GM19023 (cell line): ENCODE data around the gene DRG2.

Source experiments
- ATAC-seq: cut with Tn5 transposase; IDR thresholded peaks from one replicate; pipeline ENCODE4 v1.9.1; 2021; ENCODE audit warnings: mild to moderate bottlenecking, moderate library complexity; ENCODE audit not compliant: unreplicated experiment

DRG2 gene

DNA sequence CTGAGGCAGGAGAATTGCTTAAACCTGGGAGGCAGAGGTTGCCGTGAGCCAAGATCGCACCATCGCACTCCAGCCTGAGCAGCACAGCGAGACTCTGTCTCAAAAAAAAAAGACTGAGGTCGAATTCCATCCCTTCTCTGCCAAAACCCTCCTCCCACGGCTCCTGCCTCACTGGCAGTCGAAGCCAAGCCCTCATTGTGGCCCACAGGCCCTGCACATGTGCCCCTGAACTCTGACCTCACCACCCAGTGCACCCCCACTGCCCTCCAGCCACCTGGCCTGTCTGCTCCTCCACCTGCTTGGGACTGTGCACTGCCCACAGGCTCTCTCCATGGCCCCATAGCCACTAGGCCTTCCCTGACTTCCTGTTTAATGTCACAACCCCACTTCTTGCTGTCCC is 27.8 kb downstream of the DRG2 start:
- no peak for ATAC-seq

DNA sequence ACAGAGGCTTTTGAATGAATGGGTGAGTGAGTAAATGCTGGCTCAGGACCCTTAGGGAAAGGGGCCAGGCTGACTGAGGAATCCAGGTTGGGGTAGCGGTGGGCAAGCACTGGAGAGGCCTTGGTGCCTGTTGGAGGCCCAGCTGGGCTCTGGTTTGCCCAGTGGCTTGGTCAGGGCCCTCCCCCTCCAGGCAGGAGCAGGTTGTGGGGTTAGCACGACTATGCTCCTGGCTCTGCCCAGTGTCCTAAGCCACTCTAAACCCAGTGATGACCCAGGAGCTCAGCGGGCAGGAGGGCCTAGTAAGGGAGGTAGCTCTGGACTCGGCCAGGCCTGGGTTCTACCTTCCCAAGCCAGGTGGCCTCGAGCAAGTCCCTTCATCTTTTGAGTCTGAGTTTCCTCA is 28.3 kb downstream of the DRG2 start:
- ATAC-seq = no peak

DNA sequence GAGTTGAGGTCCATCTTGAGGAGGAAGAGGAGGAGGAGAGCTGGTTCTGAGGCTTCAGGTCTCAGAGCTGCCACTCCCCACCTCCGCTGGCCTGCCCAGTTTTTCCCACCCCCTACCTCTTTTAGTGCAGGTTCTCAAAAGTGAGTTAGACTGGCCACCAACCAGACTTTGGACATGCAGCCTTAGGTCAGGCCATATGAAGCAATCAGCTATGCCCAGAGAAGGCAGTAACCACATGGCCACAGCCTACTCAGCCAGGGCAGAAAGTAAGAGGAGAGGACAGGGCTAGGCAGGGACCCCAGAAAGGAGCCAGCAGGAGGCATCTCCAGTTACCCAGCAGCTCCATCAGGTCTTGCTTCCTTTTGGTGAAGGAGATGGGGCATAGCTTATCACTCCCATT is 29.8 kb downstream of the DRG2 start:
- ATAC-seq = no peak

DNA sequence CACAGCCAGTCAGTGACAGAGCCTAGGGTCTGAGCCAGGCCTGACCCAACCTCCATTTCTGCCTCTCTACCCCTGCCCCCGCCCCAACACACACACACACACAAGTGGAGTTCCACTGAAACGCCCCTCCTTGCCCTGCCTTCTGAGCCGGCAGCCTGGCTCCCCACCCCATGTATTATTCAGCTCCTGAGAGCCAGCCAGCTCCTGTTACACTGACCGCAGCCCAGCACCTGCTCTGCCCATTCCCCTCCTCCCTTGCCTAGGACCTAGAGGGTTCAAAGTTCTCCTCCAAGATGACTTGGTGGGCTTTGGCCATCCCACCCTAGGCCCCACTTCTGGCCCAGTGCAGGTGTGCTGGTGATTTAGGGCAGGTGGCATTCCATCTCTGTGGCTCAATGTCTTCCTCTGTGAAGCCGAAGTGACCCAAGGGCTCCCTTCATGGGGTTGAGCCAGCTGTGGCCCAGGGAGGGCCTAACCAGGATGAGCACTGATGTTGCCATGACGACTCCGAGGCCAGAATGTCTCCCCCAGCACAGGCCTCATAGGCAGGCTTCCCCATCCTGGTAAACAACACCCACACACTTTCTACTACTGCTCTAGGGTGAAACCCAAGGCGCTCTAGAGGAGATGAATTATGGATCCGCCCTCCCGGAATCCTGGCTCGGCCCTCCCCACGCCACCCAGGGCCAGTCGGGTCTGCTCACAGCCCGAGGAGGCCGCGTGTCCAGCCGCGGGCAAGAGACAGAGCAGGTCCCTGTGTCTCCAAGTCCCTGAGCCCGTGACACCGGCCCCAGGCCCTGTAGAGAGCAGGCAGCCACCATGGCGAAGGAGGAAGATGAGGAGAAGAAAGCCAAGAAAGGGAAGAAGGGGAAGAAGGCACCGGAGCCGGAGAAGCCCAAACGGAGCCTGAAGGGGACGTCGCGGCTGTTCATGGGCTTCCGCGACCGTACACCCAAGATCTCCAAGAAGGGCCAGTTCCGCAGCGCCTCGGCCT is 30.5 kb downstream of the DRG2 start:
- no peak for ATAC-seq

DNA sequence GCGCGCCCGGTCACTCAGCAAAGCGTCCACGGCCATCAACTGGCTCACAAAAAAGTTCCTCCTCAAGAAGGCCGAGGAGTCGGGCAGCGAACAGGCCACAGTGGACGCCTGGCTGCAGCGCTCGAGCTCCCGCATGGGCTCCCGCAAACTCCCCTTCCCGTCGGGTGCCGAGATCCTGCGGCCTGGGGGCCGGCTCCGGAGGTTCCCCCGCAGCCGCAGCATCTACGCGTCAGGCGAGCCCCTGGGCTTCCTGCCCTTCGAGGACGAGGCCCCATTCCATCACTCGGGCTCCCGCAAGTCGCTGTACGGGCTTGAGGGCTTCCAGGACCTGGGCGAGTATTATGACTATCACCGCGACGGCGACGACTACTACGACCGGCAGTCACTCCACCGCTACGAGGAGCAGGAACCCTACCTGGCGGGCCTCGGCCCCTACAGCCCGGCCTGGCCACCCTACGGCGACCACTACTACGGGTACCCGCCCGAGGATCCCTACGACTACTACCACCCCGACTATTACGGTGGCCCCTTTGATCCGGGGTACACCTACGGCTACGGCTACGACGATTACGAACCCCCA is 31.5 kb downstream of the DRG2 start:
- no peak for ATAC-seq

DNA sequence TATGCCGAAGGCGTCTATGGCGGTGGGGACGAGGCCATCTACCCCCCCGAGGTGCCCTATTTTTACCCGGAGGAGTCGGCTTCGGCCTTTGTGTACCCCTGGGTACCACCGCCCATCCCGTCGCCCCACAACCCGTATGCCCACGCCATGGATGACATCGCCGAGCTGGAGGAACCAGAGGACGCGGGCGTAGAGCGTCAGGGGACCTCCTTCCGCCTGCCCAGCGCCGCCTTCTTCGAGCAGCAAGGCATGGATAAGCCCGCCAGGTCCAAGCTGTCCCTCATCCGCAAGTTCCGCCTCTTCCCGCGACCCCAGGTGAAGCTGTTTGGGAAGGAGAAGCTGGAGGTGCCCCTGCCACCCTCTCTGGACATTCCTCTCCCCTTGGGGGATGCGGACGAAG is 32.2 kb downstream of the DRG2 start:
- ATAC-seq = no peak

DNA sequence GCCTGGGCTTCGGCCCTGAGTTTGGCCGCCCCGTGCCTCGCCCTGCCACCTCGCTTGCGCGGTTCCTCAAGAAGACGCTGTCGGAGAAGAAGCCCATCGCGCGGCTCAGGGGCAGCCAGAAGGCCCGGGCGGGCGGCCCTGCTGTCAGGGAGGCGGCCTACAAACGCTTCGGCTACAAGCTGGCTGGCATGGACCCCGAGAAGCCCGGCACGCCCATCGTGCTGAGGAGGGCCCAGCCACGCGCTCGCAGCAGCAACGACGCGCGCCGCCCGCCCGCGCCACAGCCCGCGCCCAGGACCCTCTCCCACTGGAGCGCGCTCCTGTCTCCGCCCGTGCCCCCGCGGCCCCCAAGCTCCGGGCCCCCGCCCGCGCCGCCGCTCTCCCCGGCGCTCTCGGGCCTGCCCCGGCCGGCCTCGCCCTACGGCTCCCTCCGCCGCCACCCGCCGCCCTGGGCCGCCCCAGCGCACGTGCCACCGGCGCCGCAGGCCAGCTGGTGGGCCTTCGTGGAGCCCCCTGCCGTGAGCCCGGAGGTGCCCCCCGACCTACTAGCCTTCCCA is 32.8 kb downstream of the DRG2 start:
- no peak for ATAC-seq

DNA sequence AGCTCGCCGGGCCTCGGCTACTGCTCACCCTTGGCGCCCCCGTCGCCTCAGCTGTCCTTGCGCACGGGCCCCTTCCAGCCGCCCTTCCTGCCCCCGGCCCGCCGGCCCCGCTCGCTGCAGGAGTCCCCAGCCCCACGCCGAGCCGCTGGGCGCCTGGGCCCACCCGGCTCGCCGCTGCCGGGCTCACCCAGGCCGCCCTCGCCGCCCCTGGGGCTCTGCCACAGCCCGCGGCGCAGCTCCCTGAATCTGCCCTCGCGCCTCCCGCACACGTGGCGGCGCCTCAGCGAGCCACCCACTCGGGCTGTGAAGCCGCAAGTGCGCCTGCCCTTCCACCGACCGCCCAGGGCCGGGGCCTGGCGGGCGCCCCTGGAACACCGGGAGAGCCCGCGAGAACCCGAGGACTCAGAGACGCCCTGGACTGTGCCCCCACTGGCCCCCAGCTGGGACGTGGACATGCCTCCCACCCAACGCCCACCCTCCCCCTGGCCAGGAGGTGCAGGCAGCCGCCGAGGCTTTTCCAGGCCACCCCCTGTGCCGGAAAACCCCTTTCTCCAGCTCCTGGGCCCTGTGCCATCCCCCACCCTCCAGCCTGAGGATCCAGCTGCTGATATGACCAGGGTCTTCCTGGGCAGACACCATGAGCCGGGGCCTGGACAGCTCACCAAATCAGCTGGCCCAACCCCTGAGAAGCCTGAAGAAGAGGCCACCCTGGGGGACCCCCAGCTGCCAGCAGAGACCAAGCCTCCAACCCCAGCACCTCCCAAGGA is 33.6 kb downstream of the DRG2 start:
- ATAC-seq = no peak

DNA sequence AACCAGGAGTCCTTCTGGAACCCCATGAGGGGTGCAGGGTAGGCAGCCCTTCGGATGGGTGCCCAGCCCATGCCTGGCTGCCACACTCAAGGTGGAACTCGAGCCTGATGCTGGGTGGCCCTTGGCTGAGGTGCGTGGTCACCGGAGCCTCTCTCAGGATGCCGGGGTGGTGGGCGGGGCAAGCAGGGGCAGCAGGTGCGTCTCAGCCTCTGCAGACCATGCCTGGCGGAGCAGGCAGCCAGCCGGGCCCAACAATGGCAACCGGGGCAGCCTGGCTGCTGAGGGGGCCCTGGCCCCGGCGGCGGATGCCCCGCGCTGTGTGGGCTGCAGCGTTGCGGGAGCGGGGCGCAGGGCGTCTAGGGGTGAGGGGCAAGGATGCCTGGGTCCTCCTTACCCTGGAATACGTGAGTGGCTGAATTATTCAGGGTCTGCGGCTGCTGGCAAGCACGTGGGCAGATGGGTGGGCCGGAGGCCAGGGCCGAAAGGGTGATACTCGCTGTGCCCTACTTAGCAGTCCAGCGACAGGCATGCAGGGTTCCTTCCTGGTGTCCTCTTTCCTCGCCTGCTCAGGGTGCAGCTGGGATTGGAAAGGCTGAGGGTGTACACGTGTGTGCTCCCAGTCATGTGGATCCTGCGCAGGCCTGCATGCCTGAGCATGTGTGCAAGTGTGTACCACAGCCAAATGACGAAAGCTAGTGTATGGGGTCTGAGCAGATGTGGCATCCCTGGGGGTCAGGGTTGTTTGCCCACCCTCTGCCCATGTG is 35.4 kb downstream of the DRG2 start:
- no peak for ATAC-seq

DNA sequence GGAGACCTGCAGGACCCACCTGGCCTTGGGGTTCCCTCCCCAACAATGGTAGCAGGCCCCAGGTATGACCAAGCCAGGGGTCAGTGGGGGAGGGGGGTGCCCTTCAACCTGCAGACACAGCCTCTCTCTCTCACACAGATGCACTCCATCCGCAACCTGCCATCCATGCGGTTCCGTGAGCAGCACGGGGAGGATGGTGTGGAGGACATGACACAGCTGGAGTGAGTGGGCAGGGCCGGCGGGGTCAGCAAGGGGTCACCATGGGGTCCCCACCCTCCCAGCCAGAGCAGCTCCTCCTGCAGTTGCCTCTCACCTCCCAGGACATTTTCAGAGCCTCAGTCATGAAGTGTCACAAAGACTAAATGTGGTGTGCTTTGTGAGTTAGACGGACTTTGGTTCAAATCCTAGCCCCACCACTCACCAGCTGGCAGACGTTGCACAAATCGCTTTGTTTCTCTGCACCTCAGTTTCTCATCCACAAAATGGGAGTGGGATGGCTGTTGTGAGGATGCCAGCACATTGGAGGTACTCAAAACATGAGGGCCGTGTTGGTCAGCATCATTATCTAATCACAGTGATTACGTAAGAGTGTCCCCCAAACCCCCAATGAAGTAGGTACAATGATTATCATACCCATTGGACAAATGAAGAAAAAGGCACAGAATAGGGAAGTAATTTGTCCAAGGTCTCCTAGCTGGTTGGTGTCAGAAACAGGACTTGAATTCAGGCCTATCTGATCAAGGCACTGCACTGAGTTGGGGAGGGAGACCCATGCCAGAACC is 36.8 kb downstream of the DRG2 start:
- no peak for ATAC-seq

DNA sequence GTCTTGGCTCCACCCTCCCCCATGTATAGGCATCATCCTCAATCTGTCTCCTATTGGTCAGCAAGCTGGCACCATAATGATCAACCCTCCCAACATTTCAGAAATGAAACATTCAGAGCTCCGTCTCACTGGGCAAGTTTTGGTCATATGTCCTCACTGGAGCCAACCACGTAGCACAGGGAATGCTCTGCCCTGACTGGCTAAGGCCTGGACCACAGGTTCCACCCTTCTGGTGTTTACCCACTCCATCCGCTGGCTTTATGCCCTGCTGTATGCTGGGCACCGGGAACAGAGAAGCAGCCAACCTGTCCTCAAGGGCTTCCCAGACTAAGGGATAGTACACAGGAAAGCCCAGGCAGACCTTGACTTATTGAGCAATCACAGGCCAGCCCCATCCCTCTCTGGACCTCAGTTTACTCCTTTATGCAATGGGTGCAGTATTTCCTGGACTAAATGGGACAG is 41.3 kb downstream of the DRG2 start:
- ATAC-seq = no peak

DNA sequence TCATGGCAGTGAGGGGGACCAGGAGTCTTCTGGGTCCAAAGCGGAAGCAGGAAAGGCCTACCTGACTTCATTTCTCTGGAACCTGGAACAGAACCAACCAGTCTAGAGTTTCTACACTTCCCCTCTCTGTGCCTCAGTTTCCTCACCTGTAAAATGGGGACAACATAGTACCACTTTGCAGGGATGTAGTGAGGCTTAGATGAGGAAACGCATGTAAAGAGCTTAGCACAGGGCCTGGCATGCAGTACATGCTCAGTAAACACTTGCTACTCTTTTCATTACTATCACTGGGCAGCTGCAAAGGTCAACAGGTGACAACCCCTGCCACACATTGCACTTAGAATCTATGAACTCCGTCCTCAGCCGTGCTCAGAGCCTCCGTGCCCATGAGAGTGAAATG is 45.0 kb downstream of the DRG2 start:
- ATAC-seq = no peak

DNA sequence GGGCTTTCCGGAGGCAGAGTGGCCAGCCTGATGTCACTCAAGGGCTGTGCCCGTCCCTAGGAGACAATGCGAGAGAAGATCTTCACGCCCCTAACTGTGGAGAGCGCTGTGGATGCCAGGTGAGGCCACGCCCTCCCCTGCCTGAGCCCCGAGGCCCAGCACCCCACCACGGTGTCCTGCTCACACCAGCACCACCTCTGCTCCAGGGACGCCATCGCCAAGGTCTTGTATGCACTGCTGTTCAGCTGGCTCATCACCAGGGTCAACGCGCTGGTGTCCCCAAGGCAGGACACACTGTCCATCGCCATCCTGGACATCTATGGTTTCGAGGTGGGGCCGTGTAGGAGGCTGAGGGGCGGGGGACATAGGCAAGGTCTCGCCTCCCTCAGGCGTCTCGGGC is 48.6 kb downstream of the DRG2 start:
- no peak for ATAC-seq

DNA sequence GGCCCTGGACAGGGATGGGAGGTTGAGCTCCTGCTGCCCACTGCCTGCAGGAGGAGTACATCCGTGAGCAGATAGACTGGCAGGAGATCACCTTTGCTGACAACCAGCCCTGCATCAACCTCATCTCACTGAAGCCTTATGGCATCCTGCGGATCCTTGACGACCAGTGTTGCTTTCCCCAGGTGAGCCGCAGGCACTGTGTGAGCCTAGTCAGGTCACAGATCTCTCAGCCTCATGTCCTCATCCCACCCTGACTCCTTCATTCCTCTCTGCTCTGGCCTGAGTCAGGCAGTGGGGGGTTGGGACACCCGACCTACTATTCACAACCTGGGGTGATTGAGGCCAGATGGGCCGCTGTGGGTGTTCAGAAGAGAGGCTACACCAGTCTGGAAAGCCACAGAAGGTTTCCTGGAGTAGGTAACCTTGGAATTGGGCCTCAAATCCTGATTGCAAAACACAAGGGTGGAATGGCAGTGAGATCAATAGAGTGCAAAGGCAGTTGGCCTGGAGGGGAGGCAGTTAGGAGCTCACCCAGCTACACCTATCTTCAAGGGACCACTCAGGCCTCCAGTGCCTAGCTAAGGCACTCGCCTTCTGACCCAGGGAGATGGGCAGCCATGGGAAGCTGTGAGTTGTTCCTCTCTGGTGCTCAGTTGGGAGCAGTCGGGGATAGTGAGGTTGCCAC is 50.5 kb downstream of the DRG2 start:
- ATAC-seq = no peak

DNA sequence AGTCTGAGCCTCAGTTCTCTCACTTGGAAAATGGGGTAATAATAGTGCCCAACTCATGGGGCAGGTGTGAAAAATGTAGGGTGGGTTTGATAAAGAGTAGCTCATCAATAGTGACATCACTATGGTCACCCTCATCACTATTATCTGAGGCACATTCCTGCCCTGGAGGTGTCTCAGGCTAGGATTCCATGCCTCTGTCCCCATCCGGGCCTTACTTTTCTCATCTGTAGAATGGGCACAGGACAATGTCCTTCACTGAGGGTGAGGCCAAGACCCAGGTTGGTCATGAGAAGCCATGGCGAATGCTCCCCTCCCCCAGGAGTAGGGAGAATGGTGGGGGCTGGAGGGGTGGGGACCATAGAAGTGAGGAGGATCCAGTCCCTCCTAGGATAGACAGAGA is 51.3 kb downstream of the DRG2 start:
- no peak for ATAC-seq

DNA sequence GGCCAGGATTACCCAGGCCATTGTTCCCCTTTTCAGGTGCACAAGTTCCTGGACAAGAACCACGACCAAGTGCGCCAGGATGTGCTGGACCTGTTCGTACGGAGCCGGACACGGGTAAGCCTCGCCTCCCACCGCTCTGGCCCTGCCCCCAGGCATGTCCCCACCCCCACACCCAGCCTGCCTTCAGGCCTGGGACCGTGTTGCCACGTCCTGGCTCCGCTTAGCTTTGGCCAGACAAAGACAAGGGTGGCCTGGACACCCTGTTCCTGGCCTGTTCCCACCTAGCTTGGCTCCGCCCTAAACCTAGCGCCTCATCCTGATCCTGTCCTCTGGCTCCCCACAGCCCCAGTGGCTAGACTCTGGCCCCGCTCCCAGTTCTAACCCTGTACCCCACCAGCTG is 51.8 kb downstream of the DRG2 start:
- no peak for ATAC-seq

DNA sequence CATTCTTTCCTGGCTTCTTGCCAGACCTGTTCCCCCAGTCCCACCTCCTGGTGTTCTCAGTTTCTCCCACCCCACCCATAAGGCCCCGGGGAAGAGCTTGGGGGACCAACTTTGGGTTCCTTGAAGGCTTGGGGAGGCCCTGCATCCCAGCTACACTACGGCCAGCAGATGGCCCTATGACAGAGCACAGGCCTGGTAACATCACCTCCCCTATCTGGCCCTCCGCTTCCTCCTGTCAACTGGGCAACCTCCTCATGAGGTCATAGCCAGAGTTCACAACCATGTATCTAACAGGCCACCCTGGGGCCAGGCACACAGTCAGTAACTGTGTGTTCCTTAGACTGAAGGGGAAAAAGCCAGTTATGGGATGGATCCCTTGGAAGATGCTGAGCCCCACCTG is 52.2 kb downstream of the DRG2 start:
- ATAC-seq = no peak

DNA sequence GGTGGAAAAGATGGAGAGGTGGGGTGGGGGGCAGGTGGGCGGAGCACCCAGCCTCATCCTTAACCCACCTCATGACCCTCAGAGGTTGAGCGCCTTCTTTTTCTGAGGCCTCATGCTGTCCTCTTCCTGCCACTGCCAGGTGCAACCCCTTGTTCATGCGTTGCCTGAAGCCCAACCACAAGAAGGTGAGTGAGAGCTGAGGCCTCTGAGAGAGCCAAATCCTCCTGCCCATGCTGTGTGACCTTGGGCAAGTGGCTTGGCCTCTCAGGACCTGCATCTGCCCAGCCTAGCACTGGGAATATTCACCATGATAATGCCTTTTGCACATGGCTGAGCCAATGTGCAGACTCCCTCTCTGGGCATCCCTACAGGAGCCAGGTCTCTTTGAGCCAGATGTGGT is 52.9 kb downstream of the DRG2 start:
- no peak for ATAC-seq

DNA sequence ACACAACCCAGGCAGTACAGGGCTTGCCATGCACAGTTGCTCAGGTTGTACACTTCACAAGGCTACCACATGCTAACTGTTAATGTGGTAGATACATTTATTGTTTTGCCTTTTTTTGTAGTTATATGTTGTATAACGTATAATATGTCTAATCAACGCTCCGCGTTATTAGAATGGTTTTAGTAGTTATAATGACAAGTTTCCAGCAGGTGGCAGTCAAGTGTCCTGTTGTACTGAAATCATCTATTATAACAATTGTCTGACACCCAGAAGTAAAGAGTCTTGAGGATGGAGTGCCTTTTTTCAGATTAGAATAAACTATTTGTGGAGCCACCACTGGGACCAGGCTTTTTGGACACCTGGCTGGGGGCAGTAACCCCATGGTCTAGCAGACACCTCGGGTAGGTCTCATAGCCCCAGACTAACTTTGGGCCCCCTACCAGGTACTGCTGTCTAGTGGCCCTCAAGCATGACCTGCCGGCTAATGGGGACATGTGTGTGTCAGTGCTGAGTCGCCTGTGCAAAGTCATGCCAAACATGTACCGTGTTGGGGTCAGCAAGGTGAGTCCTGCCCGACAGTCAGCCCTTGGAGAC is 53.6 kb downstream of the DRG2 start:
- ATAC-seq = no peak
